ENCODE data around the gene BCO1.

The BCO1 gene

GRCh38 chr16:81276323-81276722, 37.8 kb downstream of the BCO1 start:
- DNase-seq = no peak

- DNase-seq = no peak
Measured at GRCh38 chr16:81277541-81278080, 39.1 kb downstream of the BCO1 start.

GRCh38 chr16:81278526-81278925, 40.0 kb downstream of the BCO1 start:
- no peak for DNase-seq

- DNase-seq = no peak
Measured at GRCh38 chr16:81279392-81279791, 40.9 kb downstream of the BCO1 start.

GRCh38 chr16:81280393-81280792, 41.9 kb downstream of the BCO1 start:
- no peak for DNase-seq

- DNase-seq = no peak
Measured at GRCh38 chr16:81283044-81283443, 44.6 kb downstream of the BCO1 start.

- DNase-seq = no peak
Measured at GRCh38 chr16:81284995-81285600, 46.6 kb downstream of the BCO1 start.

- DNase-seq = no peak
Measured at GRCh38 chr16:81286190-81286589, 47.7 kb downstream of the BCO1 start.

- no peak for DNase-seq
Measured at GRCh38 chr16:81291117-81291516, 52.6 kb downstream of the BCO1 start.

- DNase-seq = no peak
Measured at GRCh38 chr16:81292936-81293335, 54.4 kb downstream of the BCO1 start.

GRCh38 chr16:81293909-81294802, 55.7 kb downstream of the BCO1 start:
- DNase-seq = no peak

- DNase-seq = no peak
Measured at GRCh38 chr16:81296631-81297030, 58.1 kb downstream of the BCO1 start.

- no peak for DNase-seq
Measured at GRCh38 chr16:81307770-81308169, 69.3 kb downstream of the BCO1 start.

GRCh38 chr16:81310045-81310644, 71.7 kb downstream of the BCO1 start:
- DNase-seq = no peak

- no peak for DNase-seq
Measured at GRCh38 chr16:81311762-81312161, 73.3 kb downstream of the BCO1 start.

GRCh38 chr16:81313701-81314602, 75.5 kb downstream of the BCO1 start:
- no peak for DNase-seq

GRCh38 chr16:81314603-81315270, 76.2 kb downstream of the BCO1 start, which contains the start of gene GAN:
Gene GAN, plus strand, starts transcription at chr16:81314962. Its CDS starts 152 bp downstream, at chr16:81315114.
- DNase-seq = peak; percentile 96

- peak; percentile 61 for DNase-seq
Measured at GRCh38 chr16:81315271-81316175, 77.0 kb downstream of the BCO1 start.

- DNase-seq = no peak
Measured at GRCh38 chr16:81316176-81316496, 77.6 kb downstream of the BCO1 start.

GRCh38 chr16:81318711-81319110, 80.2 kb downstream of the BCO1 start:
- DNase-seq = no peak

Measured in right hindlimb (tissue), 1 donor.